Measurements from ENCODE around the gene CSNK2B.
A peak's percentile ranks its signal among the peaks of the same experiment; 100 is the strongest.

CSNK2B gene

GRCh38 chr6:31660381-31661261 lies 5.3 kb upstream of the CSNK2B start, which contains the start of gene C6orf47:
Gene C6orf47, minus strand, starts transcription at chr6:31660778. Its CDS starts 831 bp downstream, at chr6:31659947.
- DNase-seq (ENCODE audit: low read depth in 2 of 2) = peak; percentile 51 to 63

GRCh38 chr6:31661262-31662123 lies 4.4 kb upstream of the CSNK2B start:
- no peak for DNase-seq (ENCODE audit: low read depth in 2 of 2)

GRCh38 chr6:31662124-31662723 lies 3.7 kb upstream of the CSNK2B start:
- DNase-seq (ENCODE audit: low read depth in 2 of 2) = no peak

GRCh38 chr6:31663126-31663960 lies 2.5 kb upstream of the CSNK2B start:
- no peak for DNase-seq (ENCODE audit: low read depth in 2 of 2)

- no peak for DNase-seq (ENCODE audit: low read depth in 2 of 2)
These were observed 1.7 kb upstream of the CSNK2B start for GRCh38 chr6:31663961-31664789.

GRCh38 chr6:31664790-31665500 lies 935 bp upstream of the CSNK2B start, which contains the start of gene GPANK1:
Gene GPANK1, minus strand, starts transcription at chr6:31664997. Its CDS starts 519 bp downstream, at chr6:31664478.
- DNase-seq (ENCODE audit: low read depth in 2 of 2) = peak; percentile 83 to 84

- DNase-seq (ENCODE audit: low read depth in 2 of 2) = no peak
These were observed 571 bp downstream of the CSNK2B start for GRCh38 chr6:31666337-31666965.

- no peak for DNase-seq (ENCODE audit: low read depth in 2 of 2)
These were observed 3.8 kb downstream of the CSNK2B start, which contains the start of gene LY6G5B for GRCh38 chr6:31669676-31670075. Gene LY6G5B, plus strand, starts transcription at chr6:31669976. Its CDS starts 975 bp downstream, at chr6:31670951.

GRCh38 chr6:31676322-31676903 lies 10.5 kb downstream of the CSNK2B start:
- no peak for DNase-seq (ENCODE audit: low read depth in 2 of 2)

GRCh38 chr6:31676904-31677303 lies 11.0 kb downstream of the CSNK2B start:
- no peak for DNase-seq (ENCODE audit: low read depth in 2 of 2)

GRCh38 chr6:31677955-31678354 lies 12.1 kb downstream of the CSNK2B start:
- no peak for DNase-seq (ENCODE audit: low read depth in 2 of 2)

- peak in 1 of 2 donors; percentile 49 for DNase-seq (ENCODE audit: low read depth in 2 of 2)
These were observed 14.6 kb downstream of the CSNK2B start, which contains the start of gene LY6G5C for GRCh38 chr6:31680226-31681134. Gene LY6G5C, minus strand, starts transcription at chr6:31681067. Its CDS starts 694 bp downstream, at chr6:31680373.

- peak in 1 of 2 donors; percentile 39 for DNase-seq (ENCODE audit: low read depth in 2 of 2)
These were observed 15.3 kb downstream of the CSNK2B start for GRCh38 chr6:31681135-31681671.

GRCh38 chr6:31683591-31683990 lies 17.7 kb downstream of the CSNK2B start:
- no peak for DNase-seq (ENCODE audit: low read depth in 2 of 2)

GRCh38 chr6:31686483-31686882 lies 20.6 kb downstream of the CSNK2B start:
- DNase-seq (ENCODE audit: low read depth in 2 of 2) = no peak

- no peak for DNase-seq (ENCODE audit: low read depth in 2 of 2)
These were observed 21.4 kb downstream of the CSNK2B start for GRCh38 chr6:31687321-31687720.

All from stimulated activated CD4-positive, alpha-beta T cell treated with anti-CD3 and anti-CD28 coated beads, Interleukin-15, amount 100 ng/mL, for 48 hours (primary cell).